ENCODE results near the gene SRPX2. TPM values are rescaled to one million over a fixed set of nuclear protein-coding genes. Genes with fewer than 3 reads are reported as not detected.

Gene SRPX2, protein sequence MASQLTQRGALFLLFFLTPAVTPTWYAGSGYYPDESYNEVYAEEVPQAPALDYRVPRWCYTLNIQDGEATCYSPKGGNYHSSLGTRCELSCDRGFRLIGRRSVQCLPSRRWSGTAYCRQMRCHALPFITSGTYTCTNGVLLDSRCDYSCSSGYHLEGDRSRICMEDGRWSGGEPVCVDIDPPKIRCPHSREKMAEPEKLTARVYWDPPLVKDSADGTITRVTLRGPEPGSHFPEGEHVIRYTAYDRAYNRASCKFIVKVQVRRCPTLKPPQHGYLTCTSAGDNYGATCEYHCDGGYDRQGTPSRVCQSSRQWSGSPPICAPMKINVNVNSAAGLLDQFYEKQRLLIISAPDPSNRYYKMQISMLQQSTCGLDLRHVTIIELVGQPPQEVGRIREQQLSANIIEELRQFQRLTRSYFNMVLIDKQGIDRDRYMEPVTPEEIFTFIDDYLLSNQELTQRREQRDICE
- not detected in 2 replicates for total RNA-seq

DNA sequence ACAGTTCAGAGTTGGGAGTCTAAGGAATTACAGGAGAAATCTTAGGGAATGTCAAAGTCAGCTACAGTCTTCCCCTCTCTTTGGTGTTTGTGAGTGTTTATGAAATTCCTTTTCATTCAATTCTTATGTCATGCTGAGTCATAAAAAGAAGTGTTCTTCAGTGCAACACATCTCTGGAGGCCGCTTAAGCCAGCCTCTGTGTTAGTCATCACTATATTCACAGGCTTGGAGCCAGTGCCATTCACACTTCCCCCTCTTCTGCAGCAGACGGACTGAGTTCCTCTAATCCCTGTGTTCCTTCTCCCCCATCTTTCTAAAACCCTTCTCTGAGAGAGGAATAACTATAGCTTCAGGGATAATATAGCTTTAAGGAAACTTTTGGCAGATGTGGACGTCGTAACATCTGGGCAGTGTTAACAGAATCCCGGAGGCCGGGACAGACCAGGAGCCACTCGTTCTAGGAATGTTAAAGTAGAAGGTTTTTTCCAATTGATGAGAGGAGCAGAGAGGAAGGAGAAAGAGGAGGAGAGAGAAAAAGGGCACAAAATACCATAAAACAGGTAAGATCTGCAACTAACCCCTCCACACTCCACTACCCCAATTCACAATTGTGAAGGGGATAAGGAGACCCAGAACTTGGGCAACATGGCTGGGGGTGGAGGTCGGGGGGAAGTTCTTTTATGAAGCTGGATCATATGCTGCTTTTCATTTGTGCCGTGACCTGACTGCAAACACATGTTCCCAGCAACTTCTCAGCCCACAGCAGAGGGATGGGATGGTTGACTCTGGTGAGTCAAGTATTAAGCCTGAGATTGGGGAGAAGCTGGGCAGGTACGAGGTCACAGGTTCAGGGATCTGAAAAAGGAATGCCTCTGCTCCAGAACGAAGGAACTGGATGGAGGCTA, at the start of gene SRPX2:
TSS of gene SRPX2 (plus strand) at position 244 of the 905 bp plus-strand sequence. CDS start 2,124 bp downstream, outside the sequence.
- intact Hi-C loops (cut with micrococcal nuclease) = no loop called here

DNA sequence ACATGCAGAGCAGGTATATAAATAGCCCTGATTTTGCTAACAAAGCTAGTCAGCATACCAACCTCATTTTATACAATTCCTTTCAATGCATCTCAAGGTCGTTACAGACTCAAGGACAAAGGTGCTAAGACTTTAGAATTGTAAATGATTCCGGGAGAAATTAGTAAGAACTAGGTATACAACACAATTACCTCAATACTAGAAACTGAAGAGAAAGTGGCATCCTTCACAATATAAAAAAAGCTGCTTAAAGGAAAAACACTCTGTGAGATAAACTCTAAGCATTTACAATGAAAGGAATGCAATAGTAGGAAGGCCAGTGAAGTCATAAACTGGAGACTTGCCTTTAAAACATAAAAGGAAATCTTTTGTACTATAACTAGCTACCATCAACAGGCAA, 47.4 kb upstream of the SRPX2 start:
- intact Hi-C loops (cut with micrococcal nuclease) = no loop called here

DNA sequence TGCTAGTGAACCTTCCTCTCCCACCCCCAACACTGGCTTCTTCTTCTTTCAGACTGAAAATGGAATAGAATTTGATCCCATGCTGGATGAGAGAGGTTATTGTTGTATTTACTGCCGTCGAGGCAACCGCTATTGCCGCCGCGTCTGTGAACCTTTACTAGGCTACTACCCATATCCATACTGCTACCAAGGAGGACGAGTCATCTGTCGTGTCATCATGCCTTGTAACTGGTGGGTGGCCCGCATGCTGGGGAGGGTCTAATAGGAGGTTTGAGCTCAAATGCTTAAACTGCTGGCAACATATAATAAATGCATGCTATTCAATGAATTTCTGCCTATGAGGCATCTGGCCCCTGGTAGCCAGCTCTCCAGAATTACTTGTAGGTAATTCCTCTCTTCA, 44.5 kb upstream of the SRPX2 start:
- intact Hi-C loops (cut with micrococcal nuclease) = no loop called here

DNA sequence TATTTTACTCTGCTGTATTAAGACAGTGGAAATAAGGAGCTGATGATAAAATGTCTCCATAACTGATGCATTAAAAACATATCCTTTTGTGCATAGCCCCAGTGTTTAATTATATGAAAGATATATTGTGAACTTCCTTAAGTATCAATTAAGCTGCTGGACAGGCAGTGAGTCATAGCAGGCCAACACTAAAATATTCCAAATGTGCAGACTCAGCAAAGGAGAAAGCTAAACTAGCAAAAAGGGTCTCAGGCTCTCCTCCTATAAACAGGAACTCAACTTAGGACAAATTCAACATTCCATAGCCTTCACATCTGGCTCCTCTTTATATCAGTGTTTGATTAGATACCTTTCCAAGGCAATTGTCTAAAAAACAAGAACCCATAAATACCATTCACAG, 43.7 kb upstream of the SRPX2 start:
- intact Hi-C loops (cut with micrococcal nuclease) = no loop called here

DNA sequence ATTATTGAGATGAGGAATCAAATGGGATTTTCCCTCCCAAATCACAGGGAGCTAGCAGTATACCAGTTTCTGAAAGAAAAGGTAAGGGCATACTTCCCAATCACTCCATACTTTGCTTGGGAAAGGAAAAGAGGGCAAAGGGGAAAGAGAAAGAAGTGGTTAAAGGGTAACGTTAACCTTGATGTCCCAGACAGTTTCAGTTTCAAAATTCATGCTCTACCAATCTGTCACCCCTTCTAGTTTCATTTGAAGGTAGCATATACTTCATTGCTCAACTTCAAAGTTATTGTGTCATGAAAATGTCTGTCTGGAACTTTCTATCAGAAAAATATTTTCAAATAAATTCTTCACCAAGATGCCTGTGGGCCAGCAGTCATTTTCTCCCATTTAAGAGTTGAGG, 43.2 kb upstream of the SRPX2 start:
- intact Hi-C loops (cut with micrococcal nuclease) = no loop called here

DNA sequence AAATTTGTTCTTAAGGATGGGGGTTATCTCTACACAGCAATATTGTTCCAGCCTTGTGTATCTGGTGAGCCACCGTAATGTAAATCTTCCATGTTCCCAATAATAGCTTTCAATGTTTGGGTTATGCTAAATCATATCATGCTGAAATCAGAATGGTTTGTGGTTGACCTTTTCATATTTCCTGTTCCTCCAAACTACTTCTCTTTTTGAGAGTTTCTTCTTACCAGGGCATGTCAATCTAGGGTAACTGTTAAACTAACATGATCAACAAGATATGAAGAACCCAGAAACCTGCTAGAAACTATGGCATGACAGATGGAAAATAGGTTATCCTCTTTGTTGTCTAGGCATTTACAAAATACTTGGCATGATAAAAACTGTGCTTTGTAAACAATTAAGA, 37.2 kb upstream of the SRPX2 start:
- intact Hi-C loops (cut with micrococcal nuclease) = no loop called here

DNA sequence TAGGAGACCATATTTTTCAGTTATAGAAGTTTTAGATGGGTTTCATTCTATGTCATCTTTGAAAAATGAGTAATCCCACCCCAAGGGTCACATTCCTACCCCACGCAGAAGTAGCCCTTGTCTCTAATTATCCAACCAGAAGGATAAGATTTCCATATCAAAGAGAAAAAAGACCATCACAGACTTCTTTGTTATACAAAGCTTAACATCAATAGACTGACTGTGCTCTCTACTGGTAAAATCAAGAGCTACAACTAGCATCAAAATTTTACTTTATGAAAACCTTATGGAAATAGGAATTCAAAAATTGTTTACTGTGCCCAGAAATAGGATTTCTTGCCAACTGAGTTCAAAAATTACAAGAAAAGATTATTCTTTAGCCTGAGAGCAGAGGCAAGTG, 34.4 kb upstream of the SRPX2 start:
- intact Hi-C loops (cut with micrococcal nuclease) = no loop called here

DNA sequence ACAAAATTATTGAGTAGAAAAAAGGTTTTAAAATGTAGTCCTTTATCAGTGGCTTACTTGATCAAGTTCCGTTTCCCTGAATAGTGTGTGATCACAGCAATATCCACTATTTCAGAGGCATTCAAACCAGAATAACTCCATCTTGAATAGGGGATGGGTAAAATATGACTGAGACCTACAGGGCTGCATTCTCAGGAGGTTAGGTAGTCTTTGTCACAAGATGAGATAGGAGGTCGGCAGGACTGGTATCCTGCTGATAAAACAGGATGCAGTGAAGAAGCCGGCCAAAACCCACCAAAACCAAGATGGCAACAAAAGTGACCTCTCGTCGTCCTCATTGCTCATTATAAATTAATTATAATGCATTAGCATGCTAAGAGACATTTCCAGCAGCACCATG, 32.0 kb upstream of the SRPX2 start:
- intact Hi-C loops (cut with micrococcal nuclease) = no loop called here

DNA sequence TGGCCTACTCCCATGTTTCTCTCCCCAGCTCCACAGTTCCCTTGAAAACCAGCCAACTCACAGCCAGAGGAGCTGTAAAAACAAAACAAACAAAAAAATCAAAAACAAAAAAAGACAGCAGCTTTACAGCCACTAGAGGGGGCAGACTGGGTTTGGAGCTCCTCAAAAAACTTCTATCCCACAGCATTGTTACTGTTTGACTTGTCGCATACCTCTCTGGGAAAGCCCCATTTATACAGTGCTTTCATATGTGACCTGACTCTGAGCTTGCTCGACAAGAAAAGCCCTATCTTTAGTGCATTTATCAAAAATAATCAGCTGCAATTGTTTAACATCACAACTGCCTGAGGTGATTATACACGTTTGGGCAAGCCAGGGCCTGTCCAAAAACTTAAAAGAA, 29.0 kb upstream of the SRPX2 start:
- intact Hi-C loops (cut with micrococcal nuclease) = no loop called here

DNA sequence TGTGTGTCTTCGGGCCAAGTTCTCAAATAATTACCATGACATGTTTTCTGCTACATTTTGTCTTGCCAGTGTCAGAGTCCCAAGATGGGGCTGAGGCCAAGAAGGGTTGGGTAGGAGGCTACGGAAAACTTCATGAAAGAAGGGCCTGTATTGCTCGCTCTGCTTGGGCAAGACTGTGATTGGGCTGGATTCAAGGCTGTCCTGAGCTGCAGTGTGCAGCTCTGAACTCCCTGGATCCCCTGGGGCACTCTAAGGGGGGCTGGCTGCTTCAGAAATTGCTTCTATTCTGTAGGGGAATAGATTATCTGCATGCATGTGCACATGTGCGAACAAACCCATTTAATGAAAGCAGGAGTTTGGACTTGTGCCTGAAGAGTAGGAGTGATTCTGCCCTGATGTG, 21.0 kb upstream of the SRPX2 start:
- intact Hi-C loops (cut with micrococcal nuclease) = no loop called here

DNA sequence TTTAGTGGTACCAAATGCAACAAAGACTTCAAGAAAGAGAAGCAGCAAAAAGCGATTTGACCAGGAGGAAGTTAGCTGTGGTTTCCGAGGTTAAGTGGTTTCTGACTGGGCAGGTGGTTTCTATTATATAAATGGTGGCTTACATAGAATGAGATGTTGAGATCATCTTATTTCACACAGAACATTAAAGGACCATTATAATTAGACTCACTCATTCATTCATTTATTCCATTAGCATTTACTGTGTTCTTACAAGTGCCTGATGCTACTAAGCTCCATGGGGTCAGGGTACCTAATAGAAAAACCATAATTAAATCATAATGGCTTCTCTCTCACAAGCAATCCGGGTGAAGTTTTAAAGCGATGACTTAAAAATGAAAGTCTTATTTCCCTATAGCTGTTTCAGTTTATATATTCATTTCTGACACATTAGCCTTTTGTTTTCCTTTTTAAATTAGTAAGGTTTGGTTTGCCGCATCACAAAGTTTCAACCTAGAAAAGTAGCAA, 18.0 kb upstream of the SRPX2 start:
- intact Hi-C loops (cut with micrococcal nuclease) = no loop called here

DNA sequence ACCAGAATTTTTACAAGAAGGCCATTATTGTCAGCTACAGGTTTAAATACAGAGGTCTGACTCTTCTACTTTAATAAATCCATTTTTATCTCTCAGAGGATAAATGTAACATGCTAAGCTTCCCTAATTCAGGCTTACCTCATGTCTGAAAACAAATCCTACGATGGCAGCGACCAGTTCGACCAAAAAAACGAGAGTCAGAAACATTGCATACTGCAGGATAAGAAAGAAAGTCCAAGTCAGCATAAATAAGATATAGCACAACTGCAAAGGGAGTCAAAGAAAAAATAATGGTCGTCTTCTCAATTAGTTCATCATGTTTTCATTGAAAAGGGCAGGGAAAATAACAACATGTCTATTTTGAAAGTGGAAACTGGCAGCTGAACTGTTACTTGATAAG, 9.0 kb upstream of the SRPX2 start:
- intact Hi-C loops (cut with micrococcal nuclease) = no loop called here

DNA sequence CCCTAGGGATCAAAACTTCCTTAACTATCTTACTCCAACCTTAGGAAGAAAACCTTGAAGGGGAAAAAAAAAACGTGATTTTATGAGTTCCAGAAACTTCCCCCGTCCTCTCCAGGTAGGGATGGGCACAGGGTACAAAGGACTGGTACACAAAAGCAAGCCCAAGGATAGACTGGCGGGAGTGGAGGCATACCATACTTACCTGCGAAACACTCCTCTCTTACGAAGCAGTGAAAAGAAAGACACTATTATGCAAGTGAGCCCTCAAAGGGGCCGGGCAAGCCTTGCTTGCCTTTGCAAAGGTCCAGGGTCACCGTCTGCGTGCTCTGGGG, 8.0 kb upstream of the SRPX2 start:
- intact Hi-C loops (cut with micrococcal nuclease) = loop anchor here (1.0 kb wide), 1 partner anchor 124 kb away; no protein-coding TSS in a partner anchor

DNA sequence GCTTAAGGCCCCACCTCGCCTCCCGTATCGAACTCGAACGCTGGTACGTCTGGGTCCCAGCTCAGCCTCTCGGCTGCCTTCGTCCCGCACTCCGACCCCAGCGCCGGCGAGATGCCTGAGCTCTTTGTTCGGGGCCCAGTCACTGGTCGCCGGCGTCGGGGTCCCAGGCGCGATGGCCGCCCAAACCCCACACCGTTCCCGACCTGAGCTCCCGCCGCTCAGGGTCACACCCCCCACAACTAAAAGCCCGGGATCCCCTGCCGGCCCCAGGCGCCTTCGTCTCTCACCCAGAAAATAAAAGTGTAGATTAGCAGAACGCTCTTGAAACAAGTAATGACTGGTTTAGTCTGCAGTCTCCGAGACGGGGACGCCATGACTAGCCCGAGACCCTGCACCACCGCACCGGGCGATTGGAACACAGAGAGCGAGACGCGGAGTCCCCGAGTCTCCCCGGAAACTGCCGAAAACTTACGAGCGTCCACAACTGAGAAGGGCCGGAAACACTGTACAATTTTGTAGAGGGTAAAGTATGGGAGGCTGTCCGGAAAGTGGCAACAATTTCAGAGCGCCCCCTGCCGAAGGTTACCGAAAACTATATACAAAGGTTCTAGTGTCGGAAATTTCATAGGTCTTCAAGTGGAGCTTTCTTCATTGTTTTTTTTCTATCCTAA, 7.5 kb upstream of the SRPX2 start, which contains the start of gene TSPAN6:
TSS of gene TSPAN6 (minus strand) at position 486 of the 671 bp plus-strand sequence. CDS start at position 374, 112 bp downstream.
- intact Hi-C loops (cut with micrococcal nuclease) = loop anchor here (1.0 kb wide), 1 partner anchor 124 kb away; no protein-coding TSS in a partner anchor

DNA sequence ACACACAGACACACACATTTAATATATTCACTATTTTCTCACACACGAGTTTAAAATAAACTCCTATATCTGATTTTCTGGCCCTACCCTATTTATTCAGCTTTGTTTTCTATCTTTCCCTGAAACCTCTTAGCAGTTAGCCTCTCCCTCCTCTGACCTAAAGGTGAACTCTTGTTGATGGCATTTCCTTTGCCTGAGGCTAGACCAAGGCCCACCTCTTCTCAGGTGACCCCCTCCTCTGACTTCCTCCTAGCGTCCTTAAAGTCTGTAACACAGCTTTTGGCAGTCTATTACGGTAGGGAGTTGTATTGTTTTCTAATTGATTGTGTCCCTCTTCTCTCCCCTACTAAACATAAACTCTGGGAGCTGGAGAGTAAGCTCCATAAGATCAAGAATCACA, 1.7 kb upstream of the SRPX2 start:
- intact Hi-C loops (cut with micrococcal nuclease) = no loop called here

DNA sequence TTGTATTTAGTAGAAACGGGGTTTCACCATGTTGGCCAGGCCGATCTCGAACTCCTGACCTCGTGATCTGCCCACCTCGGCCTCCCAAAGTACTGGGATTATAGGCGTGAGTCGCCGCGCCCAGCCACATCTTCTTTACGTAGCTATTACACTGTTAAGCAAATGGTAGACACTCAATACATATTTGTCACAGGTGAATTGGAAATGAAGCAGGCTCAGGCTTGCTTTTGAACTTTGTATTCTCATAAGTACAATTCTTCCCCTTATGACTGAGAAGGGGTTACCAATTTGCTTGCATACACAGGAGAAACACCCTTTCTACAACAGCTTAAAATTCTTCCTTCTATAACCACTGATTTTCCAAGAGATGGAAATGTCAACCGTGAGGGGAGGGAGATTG, 787 bp upstream of the SRPX2 start:
- intact Hi-C loops (cut with micrococcal nuclease) = no loop called here

DNA sequence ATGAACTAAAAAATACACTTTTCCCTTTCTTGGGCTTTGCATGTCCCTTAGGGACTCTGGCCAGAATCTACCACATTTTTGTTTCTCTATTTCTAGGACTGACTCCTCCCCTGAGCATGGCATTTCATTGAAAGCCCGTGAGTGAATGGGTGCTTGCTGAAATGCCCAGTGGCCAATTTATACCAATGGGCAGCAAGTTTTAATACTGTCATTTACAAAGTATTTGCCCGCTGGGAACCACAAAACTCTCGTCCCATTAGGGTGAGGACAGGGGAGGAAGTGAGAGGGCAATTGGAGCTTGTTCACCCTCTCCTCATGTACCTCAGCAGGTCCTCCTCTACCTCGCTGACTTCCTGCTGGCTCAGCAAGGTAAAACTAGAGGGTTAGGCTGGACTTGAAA, 1.1 kb downstream of the SRPX2 start:
- intact Hi-C loops (cut with micrococcal nuclease) = no loop called here

DNA sequence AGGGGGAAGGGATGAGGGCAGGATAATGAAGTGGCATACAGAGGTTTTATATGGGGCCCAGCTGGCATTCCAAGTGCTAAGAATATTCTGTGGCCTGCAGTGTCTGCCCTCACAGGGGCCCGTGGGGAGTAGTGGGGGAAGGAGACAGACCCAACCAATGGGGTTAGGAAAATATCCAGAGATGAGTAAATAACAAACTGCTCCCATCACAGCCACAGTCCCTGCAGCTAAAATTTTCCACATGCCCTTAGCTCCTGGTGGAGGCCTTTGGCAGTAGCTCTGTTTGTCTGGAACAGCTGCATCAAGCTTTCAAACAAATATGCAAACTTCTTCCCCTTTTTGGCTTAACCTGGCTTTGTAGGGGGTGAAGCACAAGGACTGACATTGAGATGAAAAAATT, 3.1 kb downstream of the SRPX2 start:
- intact Hi-C loops (cut with micrococcal nuclease) = no loop called here

DNA sequence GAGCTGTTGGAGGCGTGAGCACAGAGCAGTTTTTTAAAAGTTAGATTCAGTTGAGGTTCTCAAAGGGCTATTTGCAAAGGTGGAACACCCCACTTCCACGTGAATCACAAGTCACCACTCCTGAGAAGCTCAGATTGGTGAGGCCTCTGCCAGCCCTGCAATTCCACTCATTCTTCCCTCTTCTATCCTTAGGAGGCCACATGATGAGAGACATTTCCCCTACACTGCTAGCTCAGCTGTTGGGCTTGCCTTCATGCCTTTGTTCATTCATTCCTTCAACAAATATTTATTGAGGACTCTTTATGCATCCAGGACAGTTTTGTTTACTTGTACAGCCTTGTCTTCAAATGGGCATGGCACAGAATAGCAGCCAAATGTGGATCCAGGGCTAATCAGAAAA, 3.7 kb downstream of the SRPX2 start:
- intact Hi-C loops (cut with micrococcal nuclease) = no loop called here

DNA sequence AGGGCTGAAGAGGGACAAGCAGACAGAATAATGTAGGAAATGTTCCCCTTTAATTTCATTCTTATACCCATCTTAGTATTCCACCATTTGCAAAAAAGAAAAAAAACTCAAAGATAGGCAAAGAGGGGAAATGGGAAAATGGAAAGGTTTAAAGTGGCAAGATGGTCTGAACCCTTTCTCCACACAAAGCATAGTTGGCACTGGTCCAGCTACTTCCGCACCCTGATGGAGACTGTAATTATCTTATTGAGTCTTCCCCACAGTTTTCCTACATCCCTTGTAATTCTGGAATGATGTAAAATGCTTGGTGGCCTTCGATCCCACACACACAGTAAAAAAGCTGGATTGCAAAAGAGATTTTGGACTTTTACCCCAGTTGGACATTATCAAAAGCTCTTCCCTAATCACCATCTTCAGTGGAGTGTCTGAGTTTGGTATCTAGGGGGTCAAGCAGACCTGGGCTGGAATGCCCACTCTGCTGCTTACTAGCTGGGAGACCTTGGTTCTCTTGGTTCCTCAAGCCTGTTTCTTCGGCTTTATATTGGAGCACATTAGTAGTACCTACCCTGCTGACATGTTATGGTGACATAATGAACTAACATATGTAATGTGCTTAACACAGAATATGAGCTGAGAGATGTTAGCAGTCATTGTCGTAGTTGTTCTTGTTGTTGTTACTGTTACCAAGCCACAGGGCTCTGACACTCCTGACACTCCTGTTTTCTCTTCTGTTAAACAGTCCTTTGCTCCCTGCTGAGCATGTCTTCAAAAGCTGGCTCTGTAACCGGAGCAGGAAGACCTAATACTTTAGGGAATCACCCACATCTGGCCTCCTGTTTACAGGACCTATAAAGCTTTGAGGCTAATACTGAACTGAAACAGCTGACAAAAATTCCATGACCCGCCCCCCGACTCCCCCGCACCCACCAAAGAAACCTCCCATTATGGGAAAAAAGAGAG, 4.7 kb downstream of the SRPX2 start:
- intact Hi-C loops (cut with micrococcal nuclease) = no loop called here

Measured in T-helper 2 cell treated with Interferon-gamma antibody and Interleukin-4, amounts not matched to agents 100 ng/mL and 5 ng/mL, for 36 hours (primary cell).